Neural cell (in vitro differentiated cells): ENCODE data around the gene SYT7. TPM values are rescaled to one million over a fixed set of nuclear protein-coding genes. Genes with fewer than 3 reads are reported as not detected.

ENCODE experiments used
- H2AFZ ChIP-seq: fragments of 200-600, 300-800 bp; sonication (generic), shearing (Covaris generic); 2 replicates; pipeline ENCODE4 v1.6.0; 2014; ENCODE audit warnings: low read depth, mild to moderate bottlenecking, antibody characterized with exemption, low read length, moderate library complexity
- H3F3A ChIP-seq: fragments of 200-600 bp; shearing (Covaris generic); 2 replicates; pipeline ENCODE4 v1.6.1; 2016; ENCODE audit warnings: mild to moderate bottlenecking, moderate library complexity, mixed read lengths, antibody characterized with exemption, low read length; ENCODE audit not compliant: insufficient read depth, poor library complexity, severe bottlenecking
- H3K27ac ChIP-seq: fragments of 200-600, 300-800 bp; sonication (generic), shearing (Covaris generic); 2 replicates; pipeline ENCODE4 v1.5.1; 2014; ENCODE audit warnings: mild to moderate bottlenecking, low read length, moderate library complexity
- H3K27me3 ChIP-seq: fragments of 300-800, 200-600 bp; sonication (generic), shearing (Covaris generic); 2 replicates; pipeline ENCODE4 v1.6.0; 2014; ENCODE audit warnings: mild to moderate bottlenecking, low read depth, low read length, moderate library complexity; ENCODE audit not compliant: insufficient read depth
- H3K36me3 ChIP-seq: fragments of 300-800, 200-600 bp; sonication (generic), shearing (Covaris generic); 2 replicates; pipeline ENCODE4 v1.5.1; 2014; ENCODE audit warnings: mild to moderate bottlenecking, antibody characterized with exemption, low read length, moderate library complexity; ENCODE audit not compliant: insufficient read depth
- H3K4me2 ChIP-seq: fragments of 300-800, 200-600 bp; sonication (generic), shearing (Covaris generic); 2 replicates; pipeline ENCODE4 v1.6.0; 2014; ENCODE audit warnings: mild to moderate bottlenecking, low read length
- H3K4me3 ChIP-seq: fragments of 300-800, 200-600 bp; sonication (generic), shearing (Covaris generic); 2 replicates; pipeline ENCODE4 v1.5.1; 2014; ENCODE audit warnings: mild to moderate bottlenecking, low read length, moderate library complexity
- H3K79me2 ChIP-seq: fragments of 200-600 bp; shearing (Covaris generic); replicated peaks from 2 replicates; pipeline ENCODE4 v1.6.0; 2014; ENCODE audit warnings: mild to moderate bottlenecking, low read length, moderate library complexity; ENCODE audit not compliant: insufficient read depth
- H3K9ac ChIP-seq: fragments of 300-800, 200-600 bp; sonication (generic), shearing (Covaris generic); 2 replicates; pipeline ENCODE4 v1.6.1; 2016; ENCODE audit warnings: mild to moderate bottlenecking, low read length, mixed read lengths
- H3K9me2 ChIP-seq: fragments of 200-600 bp; shearing (Covaris generic); 2 replicates; pipeline ENCODE4 v1.6.1; 2016; ENCODE audit warnings: mild to moderate bottlenecking, low read length, mixed read lengths; ENCODE audit not compliant: insufficient read depth
- H3K9me3 ChIP-seq: fragments of 200-600, 300-800 bp; sonication (generic), shearing (Covaris generic); 2 replicates; pipeline ENCODE4 v1.6.1; 2016; ENCODE audit warnings: mild to moderate bottlenecking, mixed run types, low read length, moderate library complexity, mixed read lengths
- H4K20me1 ChIP-seq: fragments of 200-600 bp; shearing (Covaris generic); 2 replicates; pipeline ENCODE4 v1.6.1; 2016; ENCODE audit warnings: mild to moderate bottlenecking, mixed run types; ENCODE audit not compliant: insufficient read depth
- EP300 ChIP-seq: fragments of 450-650 bp; conservative IDR thresholded peaks from 2 replicates; pipeline ENCODE4 v1.6.1; 2014; ENCODE audit warnings: antibody characterized with exemption, mild to moderate bottlenecking, moderate library complexity; ENCODE audit not compliant: poor library complexity, severe bottlenecking
- EZH2 ChIP-seq: fragments of 200-600, 300-800 bp; shearing (Covaris generic), sonication (generic); IDR thresholded peaks from 2 replicates; pipeline ENCODE4 v1.6.1; 2014; ENCODE audit warnings: antibody characterized with exemption, low read length, borderline replicate concordance, mild to moderate bottlenecking; ENCODE audit not compliant: insufficient read depth, poor library complexity, severe bottlenecking
- MXI1 ChIP-seq: fragments of 450-650 bp; conservative IDR thresholded peaks from 2 replicates; pipeline ENCODE4 v1.6.1; 2014; ENCODE audit warnings: antibody characterized with exemption, mild to moderate bottlenecking; ENCODE audit not compliant: poor library complexity, severe bottlenecking
- POLR2AphosphoS5 ChIP-seq: IDR thresholded peaks from 2 replicates; pipeline ENCODE4 v1.6.1; 2012
- RAD21 ChIP-seq: fragments of 450-650 bp; conservative IDR thresholded peaks from 2 replicates; pipeline ENCODE4 v1.6.1; 2014; ENCODE audit warnings: antibody characterized with exemption, mild to moderate bottlenecking, moderate library complexity
- SMC3 ChIP-seq: fragments of 450-650 bp; conservative IDR thresholded peaks from 2 replicates; pipeline ENCODE4 v1.6.1; 2014; ENCODE audit warnings: antibody characterized with exemption, mild to moderate bottlenecking, moderate library complexity; ENCODE audit not compliant: poor library complexity
- TAF1 ChIP-seq: IDR thresholded peaks from 2 replicates; pipeline ENCODE4 v1.6.1; 2012; ENCODE audit warnings: low read depth
- polyA plus RNA-seq: library from polyadenylated mRNA; depleted of rRNA; stranded (reverse); fragments of >200 nt; gene quantifications from 2 replicates; pipeline ENCODE4 v1.2.3, GENCODE V29; 2014
- TF ChIP-seq, protein P1 (sequence below): fragments of 450-650 bp; IDR thresholded peaks from 2 replicates; pipeline ENCODE4 v1.5.1; 2014; ENCODE audit warnings: antibody characterized with exemption, mild to moderate bottlenecking, moderate library complexity; ENCODE audit not compliant: poor library complexity, severe bottlenecking
- TF ChIP-seq, protein P2 (sequence below): IDR thresholded peaks from 2 replicates; pipeline ENCODE4 v1.6.1; 2012; ENCODE audit warnings: borderline replicate concordance

The SYT7 gene
- polyA plus RNA-seq, 1 donor from 2014 or later = 14.0 TPM

DNA sequence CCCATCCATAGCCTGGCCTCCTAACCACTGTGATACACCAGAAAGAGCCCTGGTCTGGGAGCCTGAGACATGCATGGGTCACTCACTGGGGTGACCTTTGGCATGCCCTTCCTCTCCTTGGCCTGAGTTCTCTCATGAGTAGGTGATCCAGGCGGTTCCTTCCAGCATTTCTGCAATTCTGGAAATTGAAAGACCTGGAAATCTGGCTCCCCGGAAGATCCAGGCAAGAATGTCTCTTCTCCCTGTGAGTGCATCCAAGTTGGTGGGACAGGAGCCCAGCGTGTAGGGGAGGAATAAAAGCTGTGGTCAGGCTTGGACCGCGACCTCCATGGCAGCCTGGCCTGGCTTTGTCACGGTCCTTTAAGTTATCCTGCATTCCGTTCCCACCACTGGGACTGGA, 16.1 kb upstream of the SYT7 start:
- Histone ChIP-seq H3K36me3 (no peaks in the 10 kb centered on the region), H4K20me1 (no peaks in the 10 kb centered on the region), H3K9me2 (no peaks in the 10 kb centered on the region), H2AFZ (no peak overlapping the region), H3K4me2 (no peak overlapping the region), H3K9ac (no peak overlapping the region), H3K27me3 (no peaks in the 10 kb centered on the region), H3K79me2 (no peaks in the 10 kb centered on the region), H3K27ac (no peak overlapping the region), H3F3A (no peaks in the 10 kb centered on the region), H3K4me3 (no peak overlapping the region), H3K9me3 (no peaks in the 10 kb centered on the region)
- TF ChIP-seq, protein P1, sequence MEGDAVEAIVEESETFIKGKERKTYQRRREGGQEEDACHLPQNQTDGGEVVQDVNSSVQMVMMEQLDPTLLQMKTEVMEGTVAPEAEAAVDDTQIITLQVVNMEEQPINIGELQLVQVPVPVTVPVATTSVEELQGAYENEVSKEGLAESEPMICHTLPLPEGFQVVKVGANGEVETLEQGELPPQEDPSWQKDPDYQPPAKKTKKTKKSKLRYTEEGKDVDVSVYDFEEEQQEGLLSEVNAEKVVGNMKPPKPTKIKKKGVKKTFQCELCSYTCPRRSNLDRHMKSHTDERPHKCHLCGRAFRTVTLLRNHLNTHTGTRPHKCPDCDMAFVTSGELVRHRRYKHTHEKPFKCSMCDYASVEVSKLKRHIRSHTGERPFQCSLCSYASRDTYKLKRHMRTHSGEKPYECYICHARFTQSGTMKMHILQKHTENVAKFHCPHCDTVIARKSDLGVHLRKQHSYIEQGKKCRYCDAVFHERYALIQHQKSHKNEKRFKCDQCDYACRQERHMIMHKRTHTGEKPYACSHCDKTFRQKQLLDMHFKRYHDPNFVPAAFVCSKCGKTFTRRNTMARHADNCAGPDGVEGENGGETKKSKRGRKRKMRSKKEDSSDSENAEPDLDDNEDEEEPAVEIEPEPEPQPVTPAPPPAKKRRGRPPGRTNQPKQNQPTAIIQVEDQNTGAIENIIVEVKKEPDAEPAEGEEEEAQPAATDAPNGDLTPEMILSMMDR = no peak
- TF ChIP-seq EP300 (no peak), MXI1 (no peak)

DNA sequence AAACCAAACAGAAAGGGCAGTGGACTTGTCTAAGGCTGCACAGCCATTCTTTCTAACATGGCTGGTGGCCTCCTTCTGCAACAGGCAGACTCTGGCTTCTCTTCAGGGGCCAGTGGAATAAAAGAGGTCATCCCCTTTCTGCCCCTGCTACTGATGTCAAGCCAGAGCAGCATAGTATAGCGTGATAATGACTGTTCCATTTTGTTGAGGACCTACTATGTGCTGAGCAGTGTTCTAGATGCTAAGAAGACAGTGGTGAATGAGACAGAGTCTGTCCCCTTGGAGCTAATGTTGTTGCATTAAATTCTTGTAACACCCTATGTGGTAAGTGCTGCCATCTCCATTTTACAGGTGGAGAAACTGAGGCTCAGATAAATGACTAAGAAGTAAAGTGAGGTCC, 15.7 kb upstream of the SYT7 start:
- Histone ChIP-seq H3K27ac (no peak overlapping the region), H3K4me2 (no peak overlapping the region), H3F3A (no peaks in the 10 kb centered on the region), H2AFZ (no peak overlapping the region), H3K27me3 (no peaks in the 10 kb centered on the region), H3K36me3 (no peaks in the 10 kb centered on the region), H3K9ac (no peak overlapping the region), H3K9me2 (no peaks in the 10 kb centered on the region), H3K9me3 (no peaks in the 10 kb centered on the region), H4K20me1 (no peaks in the 10 kb centered on the region), H3K79me2 (no peaks in the 10 kb centered on the region), H3K4me3 (no peak overlapping the region)
- TF ChIP-seq TAF1 = no peak
- no peak for TF ChIP-seq EZH2
- TF ChIP-seq EP300 = no peak
- no peak for TF ChIP-seq POLR2AphosphoS5
- no peak for TF ChIP-seq MXI1
- TF ChIP-seq, protein P1 = no peak
- no peak for TF ChIP-seq RAD21
- TF ChIP-seq SMC3 = no peak
- TF ChIP-seq, protein P2, sequence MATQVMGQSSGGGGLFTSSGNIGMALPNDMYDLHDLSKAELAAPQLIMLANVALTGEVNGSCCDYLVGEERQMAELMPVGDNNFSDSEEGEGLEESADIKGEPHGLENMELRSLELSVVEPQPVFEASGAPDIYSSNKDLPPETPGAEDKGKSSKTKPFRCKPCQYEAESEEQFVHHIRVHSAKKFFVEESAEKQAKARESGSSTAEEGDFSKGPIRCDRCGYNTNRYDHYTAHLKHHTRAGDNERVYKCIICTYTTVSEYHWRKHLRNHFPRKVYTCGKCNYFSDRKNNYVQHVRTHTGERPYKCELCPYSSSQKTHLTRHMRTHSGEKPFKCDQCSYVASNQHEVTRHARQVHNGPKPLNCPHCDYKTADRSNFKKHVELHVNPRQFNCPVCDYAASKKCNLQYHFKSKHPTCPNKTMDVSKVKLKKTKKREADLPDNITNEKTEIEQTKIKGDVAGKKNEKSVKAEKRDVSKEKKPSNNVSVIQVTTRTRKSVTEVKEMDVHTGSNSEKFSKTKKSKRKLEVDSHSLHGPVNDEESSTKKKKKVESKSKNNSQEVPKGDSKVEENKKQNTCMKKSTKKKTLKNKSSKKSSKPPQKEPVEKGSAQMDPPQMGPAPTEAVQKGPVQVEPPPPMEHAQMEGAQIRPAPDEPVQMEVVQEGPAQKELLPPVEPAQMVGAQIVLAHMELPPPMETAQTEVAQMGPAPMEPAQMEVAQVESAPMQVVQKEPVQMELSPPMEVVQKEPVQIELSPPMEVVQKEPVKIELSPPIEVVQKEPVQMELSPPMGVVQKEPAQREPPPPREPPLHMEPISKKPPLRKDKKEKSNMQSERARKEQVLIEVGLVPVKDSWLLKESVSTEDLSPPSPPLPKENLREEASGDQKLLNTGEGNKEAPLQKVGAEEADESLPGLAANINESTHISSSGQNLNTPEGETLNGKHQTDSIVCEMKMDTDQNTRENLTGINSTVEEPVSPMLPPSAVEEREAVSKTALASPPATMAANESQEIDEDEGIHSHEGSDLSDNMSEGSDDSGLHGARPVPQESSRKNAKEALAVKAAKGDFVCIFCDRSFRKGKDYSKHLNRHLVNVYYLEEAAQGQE = no peak
